SH-SY5Y (cell line): ENCODE data around the gene EDNRA.

Source experiments
- GATA2 ChIP-seq: IDR thresholded peaks from 2 replicates; pipeline ENCODE4 v1.6.1; 2011; ENCODE audit warnings: mild to moderate bottlenecking, low read depth, low read length
- GATA3 ChIP-seq: IDR thresholded peaks from 2 replicates; pipeline ENCODE4 v1.6.1; 2011; ENCODE audit warnings: low read depth, mild to moderate bottlenecking, low read length, moderate library complexity

DNA sequence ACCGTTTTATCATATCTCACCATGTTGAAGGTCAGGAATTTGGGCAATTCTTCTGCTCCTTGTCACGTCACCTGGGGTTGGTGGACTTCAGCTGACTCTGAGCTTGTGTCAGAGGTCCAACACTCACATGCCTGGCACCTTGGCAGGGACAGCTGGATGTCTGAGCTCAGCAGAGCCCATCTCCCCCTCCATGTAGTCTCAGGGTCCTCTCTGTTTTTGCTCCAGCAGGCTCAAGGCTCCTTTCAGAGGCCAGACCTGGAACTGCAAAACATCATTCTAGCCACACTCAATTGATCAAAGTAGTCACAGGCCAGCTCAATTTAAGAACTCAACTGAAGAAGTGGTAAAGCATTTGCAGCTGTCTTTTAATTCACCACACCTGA lies 45.4 kb downstream of the EDNRA start:
- TF ChIP-seq GATA2: no peak
- no peak for TF ChIP-seq GATA3
